GM12872 (cell line): ENCODE data around the gene PARL.

ENCODE experiments used
- TF ChIP-seq, protein P1 (sequence below): IDR thresholded peaks from 3 replicates; pipeline ENCODE4 v1.5.1; 2011; ENCODE audit warnings: low read depth, mild to moderate bottlenecking, low read length, moderate library complexity; ENCODE audit not compliant: insufficient read depth

PARL gene

DNA sequence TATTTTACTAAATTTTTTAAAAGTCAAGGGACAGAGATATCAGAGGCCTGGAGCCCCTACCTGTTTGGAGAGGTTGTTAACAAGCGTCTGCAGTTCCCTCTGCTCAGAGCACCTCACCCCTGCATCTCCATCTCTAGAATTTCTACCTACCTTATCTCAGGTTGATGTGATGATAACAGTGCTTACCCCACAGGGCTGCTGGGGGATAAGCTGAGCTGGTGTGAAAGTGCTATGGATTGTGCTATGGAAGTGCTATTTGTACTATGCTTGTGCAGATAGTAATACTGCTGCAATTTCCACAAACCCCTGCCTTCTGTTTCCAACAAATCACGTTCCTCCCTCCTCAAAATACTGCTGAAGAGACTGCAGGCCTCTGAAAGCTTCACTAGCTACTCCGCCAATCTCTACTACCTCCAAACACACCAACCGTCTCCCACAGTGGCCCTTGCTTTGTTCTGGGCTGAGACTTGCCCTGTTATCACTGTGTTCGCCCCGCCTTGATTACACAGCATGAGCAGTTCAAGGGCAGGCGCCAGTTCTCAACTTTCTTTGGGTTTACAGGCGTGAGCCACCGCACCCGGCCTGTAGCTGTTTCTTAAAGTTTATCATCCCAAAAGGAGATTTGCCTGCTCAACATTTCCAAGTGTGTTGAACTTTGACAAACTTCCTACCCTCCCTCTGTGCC is 28.4 kb upstream of the PARL start:
- TF ChIP-seq, protein P1, sequence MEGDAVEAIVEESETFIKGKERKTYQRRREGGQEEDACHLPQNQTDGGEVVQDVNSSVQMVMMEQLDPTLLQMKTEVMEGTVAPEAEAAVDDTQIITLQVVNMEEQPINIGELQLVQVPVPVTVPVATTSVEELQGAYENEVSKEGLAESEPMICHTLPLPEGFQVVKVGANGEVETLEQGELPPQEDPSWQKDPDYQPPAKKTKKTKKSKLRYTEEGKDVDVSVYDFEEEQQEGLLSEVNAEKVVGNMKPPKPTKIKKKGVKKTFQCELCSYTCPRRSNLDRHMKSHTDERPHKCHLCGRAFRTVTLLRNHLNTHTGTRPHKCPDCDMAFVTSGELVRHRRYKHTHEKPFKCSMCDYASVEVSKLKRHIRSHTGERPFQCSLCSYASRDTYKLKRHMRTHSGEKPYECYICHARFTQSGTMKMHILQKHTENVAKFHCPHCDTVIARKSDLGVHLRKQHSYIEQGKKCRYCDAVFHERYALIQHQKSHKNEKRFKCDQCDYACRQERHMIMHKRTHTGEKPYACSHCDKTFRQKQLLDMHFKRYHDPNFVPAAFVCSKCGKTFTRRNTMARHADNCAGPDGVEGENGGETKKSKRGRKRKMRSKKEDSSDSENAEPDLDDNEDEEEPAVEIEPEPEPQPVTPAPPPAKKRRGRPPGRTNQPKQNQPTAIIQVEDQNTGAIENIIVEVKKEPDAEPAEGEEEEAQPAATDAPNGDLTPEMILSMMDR = no peak

DNA sequence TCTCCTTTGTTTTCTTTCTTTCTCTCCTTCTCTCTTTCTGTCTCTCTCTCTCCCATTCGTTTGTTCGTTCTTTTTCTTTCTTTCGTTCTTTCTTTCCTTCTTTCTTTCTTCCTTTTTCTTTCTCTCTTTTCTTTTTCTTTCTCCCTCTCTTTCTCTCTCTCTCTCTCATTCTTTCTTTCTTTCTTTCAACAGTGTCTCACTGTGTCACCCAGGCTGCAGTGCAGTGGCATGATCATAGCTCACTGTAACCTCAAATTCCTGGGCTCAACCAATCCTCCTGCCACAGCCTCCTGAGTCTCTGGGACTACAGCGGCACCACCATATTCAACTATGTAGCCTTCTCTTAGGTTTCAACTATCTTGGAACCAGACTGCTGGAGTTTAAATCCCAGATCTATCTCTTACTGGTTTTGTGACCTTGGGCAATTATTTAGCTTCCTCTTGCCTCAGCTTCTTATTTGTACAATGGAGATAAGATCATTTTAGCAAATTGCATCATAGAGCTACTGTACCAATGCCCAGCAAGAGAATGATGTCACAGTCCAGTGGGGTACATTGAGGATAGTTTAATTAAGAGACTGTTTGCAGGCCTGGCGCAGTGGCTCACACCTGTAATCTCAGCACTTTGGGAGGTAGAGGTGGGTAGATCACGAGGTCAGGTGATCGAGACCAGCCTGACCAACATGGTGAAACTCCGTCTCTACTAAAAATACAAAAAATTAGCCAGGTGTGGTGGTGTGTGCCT is 27.3 kb upstream of the PARL start:
- TF ChIP-seq, protein P1 = no peak

DNA sequence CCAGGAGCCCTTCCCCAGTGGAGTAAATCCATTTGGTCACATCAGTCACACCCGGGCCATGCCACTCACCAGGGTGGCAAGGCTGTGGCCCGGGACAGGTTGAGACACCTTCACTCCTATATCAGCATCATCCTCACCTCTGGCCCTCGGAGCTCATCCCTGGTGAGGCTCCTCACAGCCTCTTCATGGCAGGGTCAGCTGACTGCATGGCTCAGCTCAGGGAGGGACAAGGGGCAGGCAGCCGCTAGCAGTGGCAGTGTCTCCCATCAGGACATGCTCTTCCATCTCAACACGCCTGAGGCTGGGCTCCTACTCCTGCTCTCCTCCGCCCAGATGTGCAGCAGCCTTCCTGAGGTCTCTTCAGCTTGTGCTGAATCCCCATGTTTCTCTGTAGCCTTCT is 26.4 kb upstream of the PARL start:
- TF ChIP-seq, protein P1 = no peak

DNA sequence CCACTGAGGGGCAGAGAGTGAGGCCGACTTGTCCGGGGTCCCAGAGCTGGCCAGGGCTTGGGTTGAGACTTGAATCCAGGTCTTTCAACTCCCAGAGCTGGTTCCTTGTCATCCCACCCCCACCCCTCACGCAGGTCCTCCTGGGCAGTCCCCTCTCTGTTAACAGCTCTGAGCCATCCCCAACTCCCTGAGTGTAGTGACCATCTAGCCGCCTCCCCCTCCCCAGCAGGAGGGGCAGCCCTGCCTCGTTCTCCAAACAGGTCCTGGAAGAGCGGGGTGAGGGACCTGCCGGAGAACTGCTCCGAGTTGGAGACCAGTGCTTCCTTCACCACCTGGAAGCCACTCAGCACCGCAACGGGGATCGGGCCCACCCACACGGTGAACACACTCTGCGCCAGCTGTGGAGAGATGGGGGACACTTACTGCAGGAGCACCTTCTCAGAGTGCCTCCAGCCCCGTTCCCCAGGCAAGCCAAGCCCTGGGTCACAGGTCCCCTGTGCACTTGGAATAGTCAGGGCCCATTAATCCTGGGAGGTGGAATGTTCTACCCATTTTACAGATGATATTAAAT is 24.4 kb upstream of the PARL start:
- TF ChIP-seq, protein P1 = no peak

DNA sequence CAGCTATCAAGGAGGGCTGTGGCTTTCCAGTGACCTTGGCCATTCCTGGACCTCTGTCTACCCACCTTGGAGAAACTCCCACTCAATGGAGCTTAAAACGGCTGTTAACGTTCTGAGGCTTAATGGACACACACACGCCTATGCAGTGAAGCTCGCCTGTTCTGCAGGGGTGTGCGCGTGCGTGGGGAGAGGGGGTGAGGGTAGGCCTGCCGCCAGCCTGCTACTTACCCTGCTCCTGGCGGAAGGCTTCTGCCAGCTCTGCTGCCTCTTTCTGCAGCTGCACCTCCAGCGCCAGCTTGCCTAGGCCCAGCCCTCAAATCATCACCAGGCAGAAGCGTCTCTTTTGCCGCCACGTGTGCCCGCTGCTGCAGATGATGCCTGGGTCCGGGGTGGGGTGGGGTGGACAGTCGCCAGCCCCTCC is 23.2 kb upstream of the PARL start:
- TF ChIP-seq, protein P1 = no peak

DNA sequence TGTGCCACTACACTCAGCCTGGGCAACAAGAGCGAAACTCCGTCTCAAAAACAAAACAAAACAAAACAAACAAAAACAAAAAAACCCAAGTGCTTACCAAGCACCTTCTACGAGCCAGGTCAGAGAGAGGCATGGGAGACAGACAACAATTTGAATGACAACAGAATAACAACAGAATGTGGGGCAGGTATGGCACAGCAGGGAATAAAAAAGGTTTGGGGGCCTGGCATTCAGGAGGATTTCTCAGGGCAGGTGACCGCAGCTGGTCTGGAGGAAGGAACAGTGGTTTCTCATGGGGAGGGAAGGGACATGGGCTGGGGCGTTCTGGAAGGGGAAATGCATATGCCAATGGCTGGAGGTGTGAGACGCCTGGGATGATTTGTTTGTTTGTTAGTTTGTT is 22.5 kb upstream of the PARL start:
- TF ChIP-seq, protein P1 = no peak

DNA sequence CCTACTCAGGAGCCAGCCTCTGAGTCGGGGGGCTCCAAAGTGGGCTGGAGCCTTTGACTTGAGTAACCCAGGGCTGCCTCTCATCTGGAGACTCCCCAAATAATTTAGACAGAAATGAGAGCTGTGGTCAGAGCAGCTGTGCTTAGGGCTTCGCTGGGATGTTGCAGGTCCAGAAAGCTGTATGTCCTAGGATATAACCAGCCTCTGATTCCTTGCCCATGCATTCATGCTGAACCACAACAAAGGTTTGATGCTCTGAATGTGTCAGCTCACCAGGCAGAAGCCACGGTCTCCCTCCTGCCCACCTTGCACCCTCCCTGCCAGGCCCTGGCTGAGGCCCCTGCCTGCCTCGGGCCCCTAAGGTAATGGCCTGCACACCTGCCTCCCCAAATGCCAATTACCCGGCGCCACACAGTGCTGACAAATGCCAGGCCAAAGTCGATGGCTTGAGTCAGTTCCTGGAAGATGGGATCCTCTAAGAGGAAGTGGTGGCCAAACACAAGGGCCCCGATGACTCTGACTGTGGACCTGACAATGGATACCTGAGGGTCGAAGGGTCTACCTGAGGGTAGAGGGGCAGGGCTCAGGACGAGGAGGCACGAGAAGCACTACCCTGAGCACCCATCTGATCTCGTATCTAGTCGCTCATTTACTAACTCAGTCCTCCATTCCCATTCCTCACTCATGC is 21.7 kb upstream of the PARL start:
- TF ChIP-seq, protein P1 = no peak
